ENCODE measurements around the gene CTSC.
"Not testable (repeated sequence)": the region's sequence is repeated elsewhere in the genome, so short reads cannot be mapped to it uniquely, and the experiment has no call there.

The CTSC gene

DNA sequence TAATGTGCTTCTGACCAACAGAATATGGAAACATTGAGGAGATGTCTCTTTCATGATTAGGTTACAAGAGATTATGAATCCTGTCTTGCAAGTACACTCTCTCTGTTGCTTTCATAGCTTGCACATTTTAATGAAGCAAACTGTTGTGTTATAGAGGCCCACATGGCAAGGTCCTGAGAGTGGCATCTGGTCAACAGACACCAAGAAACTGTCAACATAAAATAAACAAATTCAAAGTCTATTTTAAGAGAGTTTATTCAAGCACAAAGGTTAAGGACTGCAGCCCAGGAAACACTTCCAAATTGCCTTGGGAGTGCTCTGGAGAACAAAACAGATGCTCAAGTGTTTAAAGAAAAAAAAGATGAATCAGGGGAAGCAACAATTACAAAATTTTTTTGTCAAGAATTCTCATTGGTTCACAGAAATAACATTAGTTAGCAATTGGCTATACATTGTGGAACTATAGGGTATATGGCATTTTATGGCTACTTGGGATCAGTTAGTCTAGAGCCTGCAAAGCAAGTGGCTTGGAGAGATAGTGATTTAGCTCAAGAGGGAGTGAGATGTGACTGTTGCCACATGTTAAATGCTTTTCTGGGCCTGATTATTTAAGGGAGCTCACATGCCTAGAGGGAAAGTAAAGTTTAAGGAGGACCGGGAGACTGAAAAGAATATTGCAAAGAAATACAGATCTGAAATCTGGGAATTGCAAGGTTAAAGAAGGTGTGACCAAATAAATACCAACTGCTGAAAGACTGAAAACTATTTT is 54.6 kb downstream of the CTSC start:
- DNase-seq (ENCODE audit: low spot score), result no peak

DNA sequence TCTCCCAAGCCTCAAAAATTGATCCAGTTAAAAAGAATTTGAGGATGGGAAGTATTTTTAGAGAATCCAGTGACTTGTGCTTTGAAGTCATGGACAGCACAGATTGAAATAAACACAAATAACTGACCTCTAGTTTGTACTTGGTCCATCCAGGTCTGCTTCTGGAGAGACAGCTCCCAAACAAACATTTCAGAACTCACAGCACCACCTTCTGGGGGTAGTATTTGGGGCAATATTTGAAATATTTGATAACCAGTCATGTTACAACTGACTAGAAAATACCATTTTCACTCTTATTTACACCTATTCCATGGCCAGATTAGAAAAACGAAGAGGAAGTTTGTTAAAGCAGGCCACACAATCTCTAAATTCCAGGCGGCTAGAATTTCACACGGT is 56.2 kb downstream of the CTSC start:
- no peak for DNase-seq (ENCODE audit: low spot score)

DNA sequence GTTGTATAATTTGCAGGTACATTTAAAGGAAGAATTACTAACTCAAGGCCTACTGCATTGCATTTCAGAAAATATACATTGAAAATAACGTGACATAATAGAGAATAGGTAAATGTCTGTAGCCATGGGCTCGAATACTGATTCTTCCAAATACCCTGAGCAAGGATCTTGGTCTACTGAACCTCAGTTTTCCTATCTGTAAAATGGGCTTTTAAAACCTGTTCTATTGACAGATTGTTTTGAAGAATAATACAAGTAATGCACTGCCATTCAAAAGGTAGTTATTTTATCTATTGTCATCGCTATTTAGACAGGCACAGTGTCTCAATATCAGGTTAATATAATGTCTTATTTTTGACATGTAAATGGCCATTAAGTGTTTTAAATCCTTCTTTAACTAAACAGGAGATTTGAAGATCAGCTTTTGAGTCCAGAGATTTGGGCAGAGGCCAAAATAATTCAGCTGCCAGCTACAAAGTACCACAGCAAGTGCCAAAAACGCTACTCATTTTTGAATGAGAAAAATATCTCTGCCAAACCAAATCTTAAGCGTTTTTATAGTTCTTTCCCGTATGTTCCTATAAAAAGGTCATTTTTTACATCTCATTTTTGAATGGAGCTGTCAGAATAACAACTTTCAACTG is 56.7 kb downstream of the CTSC start:
- DNase-seq (ENCODE audit: low spot score), result no peak

DNA sequence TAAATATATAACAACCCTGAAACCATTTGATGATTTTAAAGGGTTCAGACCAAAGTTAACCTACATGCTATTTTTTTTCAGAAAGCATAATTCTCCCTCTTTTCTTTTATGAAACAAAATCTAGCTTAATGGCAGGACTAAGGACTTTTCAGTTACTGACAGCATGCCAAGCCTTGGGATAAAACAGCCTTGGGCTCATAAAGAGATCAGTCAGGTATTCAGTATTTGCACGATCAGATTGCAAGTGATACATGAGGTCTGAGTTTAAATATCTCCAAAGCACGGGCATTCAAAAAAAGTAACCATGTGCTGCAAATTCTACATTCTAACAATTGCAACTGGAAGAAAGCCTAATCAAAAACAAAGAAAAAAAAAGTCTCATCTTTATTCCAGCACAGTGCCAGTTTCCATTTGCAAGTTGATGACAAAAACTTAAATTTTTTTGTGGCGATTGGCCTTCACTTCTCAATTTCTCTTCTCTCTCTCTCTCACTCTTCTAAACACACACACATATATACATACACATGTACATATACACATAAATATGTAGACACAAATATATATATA is 60.1 kb downstream of the CTSC start:
- no peak for DNase-seq (ENCODE audit: low spot score)

DNA sequence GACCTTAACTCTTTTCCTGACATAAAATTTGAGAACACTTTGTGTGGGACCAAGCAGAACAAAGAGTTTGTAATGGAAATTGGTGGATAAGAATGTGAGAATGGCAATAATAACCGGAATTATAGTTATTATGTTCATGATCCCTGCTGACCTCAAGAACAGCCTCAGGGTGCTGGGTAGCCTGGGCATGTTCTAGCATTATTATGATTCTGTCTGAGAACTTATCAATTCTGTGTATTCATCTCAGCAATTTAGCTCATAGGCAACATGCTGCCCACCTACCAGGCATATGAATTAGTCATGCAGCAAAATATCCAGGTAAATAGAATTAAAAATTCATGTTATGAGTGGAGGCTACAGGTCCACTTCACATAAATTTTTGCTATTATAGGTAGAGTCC is 61.9 kb downstream of the CTSC start:
- no peak for DNase-seq (ENCODE audit: low spot score)

DNA sequence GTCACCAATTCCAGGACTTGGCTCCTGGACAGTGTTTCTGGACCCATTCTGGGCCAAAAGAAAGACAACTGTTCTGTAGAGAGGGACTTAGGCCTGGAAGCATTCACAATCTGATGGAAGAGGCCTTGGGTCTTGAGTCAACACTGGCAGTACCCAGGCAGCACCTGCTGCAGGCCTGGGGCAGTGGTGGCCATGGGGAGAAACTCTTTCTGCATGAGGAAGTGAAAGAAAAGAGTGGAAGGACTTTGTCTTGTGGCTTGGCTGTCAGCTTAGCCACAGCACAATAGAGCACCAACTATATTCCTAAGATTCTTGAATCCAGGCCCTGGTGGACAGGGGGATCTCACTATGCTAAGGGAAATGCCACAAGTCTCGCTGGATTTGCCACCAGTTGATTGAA is 70.6 kb downstream of the CTSC start:
- no peak for DNase-seq (ENCODE audit: low spot score)

DNA sequence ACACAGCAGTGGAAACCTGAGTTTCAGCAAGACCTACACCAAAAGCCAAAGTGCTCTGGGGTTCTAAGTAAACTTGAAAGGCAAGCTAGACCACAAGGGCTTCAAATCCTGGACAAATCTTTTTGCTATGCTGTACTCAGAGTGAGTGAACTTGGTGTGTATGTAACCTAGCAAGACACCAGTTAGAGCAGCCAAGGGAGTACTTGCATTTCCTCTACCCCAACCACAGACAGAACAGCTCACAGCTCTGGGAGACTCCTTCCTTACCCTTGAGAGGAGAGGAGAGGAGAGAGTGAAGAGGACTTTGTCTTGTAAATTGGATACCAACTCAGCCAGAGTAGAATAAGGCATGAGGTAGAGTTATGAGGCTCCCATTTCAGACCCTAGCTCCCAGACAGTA is 71.4 kb downstream of the CTSC start:
- no peak for DNase-seq (ENCODE audit: low spot score)

DNA sequence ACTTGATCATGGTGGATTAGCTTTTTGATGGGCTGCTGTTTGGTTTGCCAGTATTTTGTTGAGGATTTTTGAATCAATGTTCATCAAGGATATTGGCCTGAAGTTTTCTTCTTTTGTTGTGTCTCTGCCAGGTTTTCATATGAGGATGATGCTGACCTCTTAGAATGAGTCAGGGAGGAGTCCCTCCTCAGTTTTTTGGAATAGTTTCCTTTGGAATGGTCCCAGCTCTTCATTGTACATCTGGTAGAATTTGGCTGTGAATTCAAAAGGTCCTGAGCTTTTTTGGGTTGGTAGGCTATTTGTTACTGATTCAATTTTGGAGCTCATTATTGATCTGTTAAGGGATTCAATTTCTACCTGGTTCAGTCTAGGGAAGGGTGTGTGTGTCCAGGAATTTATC is 78.1 kb downstream of the CTSC start:
- DNase-seq (ENCODE audit: low spot score), result no peak

DNA sequence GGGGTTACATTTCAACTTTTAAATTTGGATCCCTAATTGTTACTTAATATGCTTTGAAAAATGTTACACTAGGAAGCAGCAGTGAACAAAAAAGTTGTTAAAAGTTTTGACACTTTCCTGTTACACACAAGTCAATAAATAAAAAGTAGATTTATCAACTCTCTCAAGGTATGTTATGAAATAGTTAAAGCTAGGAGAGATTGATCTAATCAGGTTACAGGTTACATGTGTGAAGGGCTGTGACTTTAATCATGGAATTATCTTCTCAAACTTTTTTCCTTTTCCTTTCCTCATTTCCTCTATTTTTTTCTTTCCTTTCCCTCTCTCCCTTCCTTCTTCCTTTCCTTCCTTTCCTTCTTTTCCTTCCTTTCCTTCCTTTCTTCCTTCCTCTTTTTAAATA is 85.3 kb downstream of the CTSC start:
- no peak for DNase-seq (ENCODE audit: low spot score)

DNA sequence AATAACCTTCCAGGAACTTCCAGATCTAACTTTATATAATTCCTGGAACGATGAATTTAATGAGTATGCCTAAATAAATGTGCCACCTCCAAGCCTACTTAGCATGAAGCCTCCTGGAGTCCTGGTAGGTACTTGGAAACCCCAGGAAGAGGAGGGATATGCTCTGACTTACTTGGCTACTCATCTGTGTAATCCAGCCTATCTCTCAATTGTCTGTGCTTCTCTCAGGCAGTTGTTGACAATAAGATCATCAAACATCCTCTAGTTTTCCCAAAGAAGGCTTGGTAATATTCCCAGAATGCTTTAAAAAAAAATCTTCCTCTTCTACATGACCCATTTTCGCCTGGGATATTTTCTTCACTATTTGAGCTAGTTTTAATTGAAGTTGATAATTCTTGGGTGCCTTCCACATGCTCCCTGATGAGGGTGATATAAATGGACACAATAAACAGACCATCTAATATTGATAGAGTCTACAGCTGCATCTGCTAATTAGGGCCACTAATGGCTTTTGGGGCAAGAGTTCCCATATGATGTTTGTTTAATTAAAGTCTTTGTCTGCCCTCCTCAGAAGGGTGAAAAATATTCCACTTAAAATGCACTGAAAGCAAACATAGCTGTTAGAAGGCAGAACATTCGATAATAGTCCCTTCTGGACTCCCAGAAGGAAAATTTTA is 86.8 kb downstream of the CTSC start:
- no peak for DNase-seq (ENCODE audit: low spot score)

DNA sequence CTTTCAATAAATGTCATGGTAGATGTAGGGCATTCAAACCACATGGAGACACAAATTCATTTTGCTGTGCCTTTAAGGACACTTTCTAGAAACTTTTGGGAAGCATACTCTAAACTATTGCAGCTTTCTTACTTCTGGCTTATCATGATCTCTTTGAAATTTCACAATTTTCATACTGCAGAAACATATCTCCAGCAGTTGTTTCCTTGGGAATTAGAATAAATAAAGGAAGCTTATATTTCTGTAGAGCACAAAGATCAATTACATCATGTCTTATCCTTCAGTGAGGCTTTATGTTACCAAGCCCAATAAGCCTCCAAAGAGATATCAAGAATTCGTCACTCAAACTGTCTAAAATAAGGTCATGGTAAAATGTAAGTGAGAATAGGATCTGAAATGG is 87.8 kb downstream of the CTSC start:
- DNase-seq (ENCODE audit: low spot score), result no peak

DNA sequence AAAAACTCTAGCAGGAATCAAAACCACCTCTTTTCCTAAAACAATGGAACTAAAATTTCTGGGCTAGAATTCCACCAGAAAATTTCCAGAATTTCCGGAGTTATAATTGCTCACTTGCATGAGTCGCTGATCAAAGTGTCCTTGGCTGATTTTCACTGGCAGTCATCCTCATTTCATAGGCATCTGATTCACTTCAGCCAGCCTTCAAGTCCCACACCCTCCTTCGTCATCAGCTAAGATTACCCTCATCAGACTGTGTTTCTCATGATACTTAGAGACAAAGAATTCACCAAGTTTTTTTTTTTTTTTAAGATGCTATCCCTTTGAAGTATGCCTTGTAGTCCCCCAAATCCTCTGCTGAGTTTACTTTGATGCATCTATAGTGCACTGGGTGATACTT is 90.8 kb downstream of the CTSC start:
- no peak for DNase-seq (ENCODE audit: low spot score)

DNA sequence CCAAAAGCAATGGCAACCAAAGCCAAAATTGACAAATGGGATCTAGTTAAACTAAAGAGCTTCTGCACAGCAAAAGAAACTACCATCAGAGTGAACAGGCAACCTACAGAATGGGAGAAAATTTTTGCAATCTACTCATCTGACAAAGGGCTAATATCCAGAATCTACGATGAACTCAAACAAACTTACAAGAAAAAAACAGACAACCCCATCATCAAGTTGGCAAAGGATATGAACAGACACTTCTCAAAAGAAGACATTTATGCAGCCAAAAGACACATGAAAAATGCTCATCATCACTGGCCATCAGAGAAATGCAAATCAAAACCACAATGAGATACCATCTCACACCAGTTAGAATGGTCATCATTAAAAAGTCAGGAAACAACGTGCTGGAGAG is 92.0 kb downstream of the CTSC start:
- not testable (repeated sequence) for DNase-seq (ENCODE audit: low spot score)

All from ecto neural progenitor cell (in vitro differentiated cells).